HG03175 (cell line): ENCODE data around the gene BCL11A.

ENCODE experiments used
- ATAC-seq: cut with Tn5 transposase; IDR thresholded peaks from one replicate; pipeline ENCODE4 v1.9.1; 2021; ENCODE audit warnings: mild to moderate bottlenecking, moderate library complexity; ENCODE audit not compliant: unreplicated experiment

BCL11A gene

GRCh38 chr2:60560734-60561644 is 7.5 kb upstream of the BCL11A start:
- ATAC-seq: peak; percentile 68

- ATAC-seq: no peak
These were observed 6.4 kb upstream of the BCL11A start for GRCh38 chr2:60559880-60560279.

- no peak for ATAC-seq
These were observed 5.1 kb upstream of the BCL11A start for GRCh38 chr2:60558536-60558935.

- ATAC-seq: no peak
These were observed 4.0 kb upstream of the BCL11A start for GRCh38 chr2:60557486-60557864.

GRCh38 chr2:60556576-60557485 is 3.4 kb upstream of the BCL11A start:
- no peak for ATAC-seq

- no peak for ATAC-seq
These were observed 2.7 kb upstream of the BCL11A start for GRCh38 chr2:60556175-60556574.

GRCh38 chr2:60555783-60556139 is 2.3 kb upstream of the BCL11A start:
- ATAC-seq: no peak

- peak; percentile 41 for ATAC-seq
These were observed 1.8 kb upstream of the BCL11A start for GRCh38 chr2:60555066-60555782.

GRCh38 chr2:60554646-60555065 is 1.2 kb upstream of the BCL11A start:
- no peak for ATAC-seq

GRCh38 chr2:60554074-60554645 is 706 bp upstream of the BCL11A start:
- no peak for ATAC-seq

- ATAC-seq: no peak
These were observed 481 bp downstream of the BCL11A start for GRCh38 chr2:60552851-60553494.

- ATAC-seq: no peak
These were observed 1.2 kb downstream of the BCL11A start for GRCh38 chr2:60552078-60552850.

GRCh38 chr2:60551240-60552077 is 2.0 kb downstream of the BCL11A start:
- no peak for ATAC-seq

- no peak for ATAC-seq
These were observed 2.5 kb downstream of the BCL11A start for GRCh38 chr2:60550984-60551239.

- peak; percentile 64 for ATAC-seq
These were observed 3.1 kb downstream of the BCL11A start for GRCh38 chr2:60550178-60550983.

- peak; percentile 16 for ATAC-seq
These were observed 3.6 kb downstream of the BCL11A start for GRCh38 chr2:60549928-60550177.

- peak; percentile 10 for ATAC-seq
These were observed 4.1 kb downstream of the BCL11A start for GRCh38 chr2:60549238-60549927.

- ATAC-seq: no peak
These were observed 4.6 kb downstream of the BCL11A start for GRCh38 chr2:60548845-60549237.
